Measurements from ENCODE around the gene CCDC177. TPM values are rescaled to one million over a fixed set of nuclear protein-coding genes. Genes with fewer than 3 reads are reported as not detected.

CCDC177 gene
- polyA plus RNA-seq, 3 donors = not detected

GRCh38 chr14:69567563-69567962 is 7.1 kb downstream of the CCDC177 start:
- Mint-ChIP-seq H3K36me3 (no peaks in the 10 kb centered on the region), H3K4me3 (no peak overlapping the region), H3K27me3 (ENCODE audit: low read depth in 3 of 3) (peaks cover 64 to 87% (median 66%) of the 10 kb centered on the region in 3 donors), H3K27ac (no peak overlapping the region), H3K4me1 (peaks cover 5% of the 10 kb centered on the region), H3K9me3 (peaks cover 0 to 4% (median 2%) of the 10 kb centered on the region in 7 donors)
- Histone ChIP-seq H3K79me2 (ENCODE audit: insufficient read depth, low read length) (no peaks in the 10 kb centered on the region), H3K9ac (ENCODE audit: insufficient read depth, low read length, poor library complexity, severe bottlenecking) (no peak overlapping the region), H3K4me3 (replicated peaks in 1 of 3; ENCODE audit: low read depth in 2 of 3, low read length in 3 of 3) (no peak overlapping the region), H4K20me1 (ENCODE audit: insufficient read depth, low read length) (no peaks in the 10 kb centered on the region), H2AFZ (ENCODE audit: insufficient read depth, low read depth, low read length, poor library complexity, severe bottlenecking) (no peak overlapping the region), H3K4me2 (replicated peaks; ENCODE audit: extremely low read depth, low read length, poor library complexity, severe bottlenecking) (no peak overlapping the region), H3K27ac (ENCODE audit: low read depth in 1 of 2, low read length in 2 of 2) (no peak overlapping the region), H3K27me3 (ENCODE audit: control insufficient read depth in 2 of 2, insufficient read depth in 2 of 2, low read length in 2 of 2) (peaks cover 37 to 61% of the 10 kb centered on the region in 2 donors), H3K4me1 (ENCODE audit: control insufficient read depth in 1 of 2, insufficient read depth in 2 of 2, low read length in 2 of 2) (peaks cover 0 to 12% of the 10 kb centered on the region in 2 donors), H3K9me3 (replicated peaks in 1 of 2; ENCODE audit: control insufficient read depth in 1 of 2, insufficient read depth in 1 of 2, low read length in 2 of 2) (peaks cover 0 to 11% of the 10 kb centered on the region in 2 donors), H3K36me3 (replicated peaks in 1 of 2; ENCODE audit: control insufficient read depth in 1 of 2, insufficient read depth in 2 of 2, low read length in 2 of 2) (no peaks in the 10 kb centered on the region)
- WGBS (ENCODE audit: insufficient coverage) = no CpG with 5 or more reads among the region's 5 CpGs
- DNase-seq = no peak
- no peak for TF ChIP-seq CTCF (IDR thresholded peaks at IDR 0.05)
- intact Hi-C loops (cut with micrococcal nuclease) = no loop called here

- H3K27ac ChIP-seq (ENCODE audit: low read depth in 1 of 2, low read length in 2 of 2) = no peak overlapping the region
- TF ChIP-seq CTCF (IDR thresholded peaks at IDR 0.05) = no peak
- no peaks in the 10 kb centered on the region for H3K9me3 ChIP-seq (replicated peaks in 1 of 2; ENCODE audit: control insufficient read depth in 1 of 2, insufficient read depth in 1 of 2, low read length in 2 of 2)
- Mint-ChIP-seq H3K4me1 (no peaks in the 10 kb centered on the region), H3K9me3 (no peaks in the 10 kb centered on the region), H3K36me3 (no peaks in the 10 kb centered on the region), H3K4me3 (peak overlapping the region in 1 of 2 donors; percentile 39), H3K27me3 (ENCODE audit: low read depth in 3 of 3) (peaks cover 32 to 61% (median 46%) of the 10 kb centered on the region in 3 donors), H3K27ac (peak overlapping the region in 1 of 7 donors; percentile 54)
- H4K20me1 ChIP-seq (ENCODE audit: insufficient read depth, low read length) = no peaks in the 10 kb centered on the region
- no peak overlapping the region for H3K9ac ChIP-seq (ENCODE audit: insufficient read depth, low read length, poor library complexity, severe bottlenecking)
- no peaks in the 10 kb centered on the region for H3K79me2 ChIP-seq (ENCODE audit: insufficient read depth, low read length)
- H3K36me3 ChIP-seq (replicated peaks in 1 of 2; ENCODE audit: control insufficient read depth in 1 of 2, insufficient read depth in 2 of 2, low read length in 2 of 2) = no peaks in the 10 kb centered on the region
- H3K27me3 ChIP-seq (ENCODE audit: control insufficient read depth in 2 of 2, insufficient read depth in 2 of 2, low read length in 2 of 2) = peaks cover 29 to 44% of the 10 kb centered on the region in 2 donors
- H3K4me3 ChIP-seq (replicated peaks in 1 of 3; ENCODE audit: low read depth in 2 of 3, low read length in 3 of 3) = no peak overlapping the region
- no peaks in the 10 kb centered on the region for H3K4me1 ChIP-seq (ENCODE audit: control insufficient read depth in 1 of 2, insufficient read depth in 2 of 2, low read length in 2 of 2)
- H2AFZ ChIP-seq (ENCODE audit: insufficient read depth, low read depth, low read length, poor library complexity, severe bottlenecking) = no peak overlapping the region
- no peak for DNase-seq
- intact Hi-C loops (cut with micrococcal nuclease) = no loop called here
- no peak overlapping the region for H3K4me2 ChIP-seq (replicated peaks; ENCODE audit: extremely low read depth, low read length, poor library complexity, severe bottlenecking)
These were observed 12.8 kb downstream of the CCDC177 start for GRCh38 chr14:69561893-69562292.
